GM21576 (cell line): ENCODE data around the gene SERPINB6.
"Not testable (repeated sequence)": the region's sequence is repeated elsewhere in the genome, so short reads cannot be mapped to it uniquely, and the experiment has no call there.

Experiments
- ATAC-seq: cut with Tn5 transposase; IDR thresholded peaks from one replicate; pipeline ENCODE4 v1.9.1; 2021; ENCODE audit warnings: mild to moderate bottlenecking, moderate library complexity; ENCODE audit not compliant: unreplicated experiment

Gene SERPINB6

GRCh38 chr6:2971420-2972218 lies at the start of gene SERPINB6:
Gene SERPINB6, minus strand, starts transcription at chr6:2971567. Its CDS starts 12,235 bp downstream, at chr6:2959332.
- no peak for ATAC-seq

DNA sequence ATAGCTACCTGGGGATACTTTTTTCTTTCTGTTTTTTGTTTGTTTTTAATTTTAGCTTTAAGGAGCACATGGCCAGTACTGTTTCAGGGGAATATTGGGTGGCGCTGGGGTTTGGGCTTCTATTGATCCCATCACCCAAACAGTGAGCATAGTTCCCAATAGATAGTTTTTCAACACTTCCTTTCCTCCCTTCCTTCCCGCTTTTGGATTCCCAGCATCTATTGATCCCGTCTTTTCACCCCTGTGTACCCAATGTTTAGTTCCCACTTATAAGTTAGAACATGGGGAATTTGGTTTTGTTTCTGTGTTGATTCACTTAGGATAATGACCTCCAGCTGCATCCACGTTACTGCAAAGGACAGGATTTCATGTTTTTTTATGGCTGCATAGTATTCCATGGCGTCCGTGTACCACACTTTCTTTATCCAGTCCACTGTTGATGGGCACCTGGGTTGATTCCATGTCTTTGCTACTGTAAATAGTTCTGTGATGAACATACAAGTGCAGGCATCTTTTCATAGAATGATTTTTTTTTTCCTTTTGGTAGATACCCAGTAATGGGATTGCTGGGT lies 48.5 kb upstream of the SERPINB6 start:
- ATAC-seq, result no peak

DNA sequence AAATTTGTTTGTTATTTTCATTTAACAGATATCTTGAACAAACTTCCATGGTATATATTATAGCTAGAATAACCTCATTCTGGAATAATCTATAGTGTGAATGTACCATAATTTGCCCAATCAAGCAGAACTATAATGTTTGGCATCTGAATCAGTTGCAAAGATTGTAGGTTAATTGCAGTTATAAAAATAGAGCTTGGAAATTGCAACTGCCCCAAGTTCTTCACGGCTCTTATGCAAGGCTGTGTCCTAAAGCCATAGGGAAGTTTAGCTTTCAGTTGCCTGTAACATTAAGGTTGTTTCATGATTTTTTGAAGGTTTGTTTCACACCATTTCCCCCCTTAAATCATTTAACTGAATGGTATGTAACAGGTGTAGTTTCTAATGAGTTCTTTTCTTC lies 47.7 kb upstream of the SERPINB6 start:
- ATAC-seq, result no peak

DNA sequence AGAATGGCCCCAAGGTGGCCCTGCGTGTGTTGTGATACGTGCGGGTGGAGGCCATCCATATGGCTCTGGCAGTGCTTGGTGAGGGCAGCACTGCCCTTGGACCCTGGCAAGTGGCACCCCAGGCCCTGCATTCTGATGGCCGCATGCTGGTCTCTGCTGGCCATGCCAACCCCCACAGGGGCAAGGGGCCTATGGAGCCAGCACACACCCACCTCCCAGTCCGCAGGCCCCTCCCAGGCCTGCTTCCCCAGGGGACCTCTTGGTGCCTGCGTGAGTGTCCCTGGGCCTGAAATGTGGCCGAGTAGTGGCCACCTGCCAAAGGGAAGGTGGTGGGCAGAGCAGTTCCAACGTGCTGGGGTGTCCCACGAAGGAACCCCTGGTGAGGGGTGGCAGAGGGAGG lies 45.9 kb upstream of the SERPINB6 start:
- no peak for ATAC-seq

DNA sequence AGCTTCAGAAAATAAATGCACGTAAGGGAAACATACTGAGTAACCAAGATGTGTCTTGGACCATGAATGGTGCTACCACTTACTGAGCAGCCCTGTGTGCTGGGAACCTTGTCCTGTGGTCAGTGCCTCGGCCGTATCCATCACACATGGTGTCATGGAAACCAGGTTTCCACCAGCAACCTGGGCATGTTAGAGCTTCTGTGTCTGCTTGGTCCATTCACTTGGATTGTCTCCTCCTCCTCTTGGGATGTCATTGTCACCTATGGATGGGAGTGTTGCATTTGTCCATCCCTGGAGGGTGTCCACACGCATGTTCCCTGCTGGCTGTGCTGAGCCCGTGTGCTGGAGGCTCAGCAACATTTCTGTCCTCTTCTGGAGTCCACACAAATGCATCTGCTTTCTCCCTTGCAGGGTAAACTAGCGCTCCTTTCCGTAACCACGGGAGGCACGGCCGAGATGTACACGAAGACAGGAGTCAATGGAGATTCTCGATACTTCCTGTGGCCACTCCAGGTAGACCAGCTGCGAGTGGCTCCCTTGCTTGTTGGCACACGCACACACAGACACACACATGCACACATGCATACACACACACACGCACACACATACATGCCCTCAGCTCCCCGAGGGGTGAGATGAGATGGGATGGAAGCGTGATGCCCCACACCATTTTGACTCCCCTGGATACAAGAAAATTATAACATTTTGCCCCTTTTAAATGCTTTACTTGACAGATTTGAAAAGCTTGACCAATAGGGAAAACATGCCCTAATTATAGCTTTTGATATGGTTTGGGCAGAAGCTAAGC lies 45.3 kb upstream of the SERPINB6 start:
- ATAC-seq, result no peak

DNA sequence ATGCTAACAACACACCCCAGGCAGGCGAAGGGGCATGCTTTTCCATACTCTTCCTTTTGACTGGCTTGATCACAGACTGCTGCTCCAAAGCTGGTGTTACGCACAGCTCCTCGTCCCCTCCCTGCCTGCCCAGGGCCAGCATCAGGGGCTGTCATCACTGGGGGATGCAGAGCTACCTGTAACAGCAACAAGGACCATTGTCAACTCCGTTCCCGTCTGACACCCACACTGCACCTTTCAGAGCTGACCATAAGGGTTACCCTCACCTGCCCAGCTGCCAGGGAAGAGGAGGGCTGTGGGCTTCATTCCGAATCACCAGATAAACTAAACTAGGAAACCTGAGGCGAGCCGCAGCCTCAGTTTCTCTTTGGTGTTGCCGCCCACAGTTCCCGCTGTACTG lies 43.8 kb upstream of the SERPINB6 start:
- ATAC-seq, result no peak

DNA sequence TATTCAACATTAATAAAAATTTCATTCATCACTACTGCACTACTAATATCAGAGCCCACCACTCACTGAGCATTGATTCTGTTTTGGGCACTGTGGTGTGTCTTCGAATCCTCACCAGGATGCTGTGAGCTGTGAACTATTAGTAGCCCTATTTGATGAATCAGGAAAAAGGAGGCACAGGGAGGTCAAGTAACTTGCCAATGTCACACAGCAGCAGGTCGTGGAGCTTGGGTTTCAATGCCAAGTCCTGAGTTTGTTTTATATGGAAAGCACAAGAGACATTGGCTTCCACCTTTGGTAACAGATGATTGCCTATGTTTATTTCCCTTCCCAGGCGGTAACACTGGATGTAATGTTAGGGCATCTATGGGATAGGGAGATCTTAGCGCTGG lies 43.3 kb upstream of the SERPINB6 start:
- ATAC-seq, result no peak

DNA sequence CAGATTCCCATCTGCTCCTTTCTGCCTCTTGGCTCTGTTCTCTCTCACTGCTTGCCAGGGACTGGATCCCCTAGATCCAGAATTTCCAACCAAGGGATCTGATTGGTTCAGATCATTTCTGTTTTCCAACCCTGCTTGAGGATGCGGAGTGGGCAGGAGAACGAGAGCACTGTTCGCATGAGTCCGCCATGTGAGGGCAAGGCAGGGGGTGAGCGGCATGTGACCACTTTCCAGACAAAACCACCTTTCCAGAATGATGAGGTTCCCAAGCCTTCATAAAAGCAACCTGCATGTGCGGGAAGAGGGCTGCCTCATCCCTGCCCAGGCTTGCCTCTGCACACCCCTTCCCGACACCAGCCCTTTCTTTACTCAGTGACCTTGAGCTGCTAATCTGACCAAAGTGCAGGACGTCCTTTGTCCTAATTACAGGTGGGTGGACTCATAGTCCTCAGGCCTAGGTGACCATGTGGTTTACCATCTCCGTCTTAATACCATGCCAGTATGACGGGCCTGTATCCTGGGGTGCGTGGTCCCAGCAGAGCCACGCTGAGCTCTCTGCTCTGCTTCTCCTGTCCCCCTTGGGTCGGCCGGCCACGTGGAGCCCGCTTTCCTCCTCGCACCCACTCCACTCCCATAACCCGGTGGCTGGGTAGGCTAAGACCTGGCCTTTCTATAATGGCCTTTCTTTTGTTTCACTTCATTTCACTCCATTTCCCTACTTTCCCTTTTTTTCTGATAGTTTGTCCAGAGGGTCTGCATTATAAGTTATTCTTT lies 42.7 kb upstream of the SERPINB6 start:
- no peak for ATAC-seq

- no peak for ATAC-seq
These were observed 42.1 kb upstream of the SERPINB6 start for GRCh38 chr6:3013486-3013885.

- no peak for ATAC-seq
These were observed 40.2 kb upstream of the SERPINB6 start for GRCh38 chr6:3011592-3011991.

- no peak for ATAC-seq
These were observed 39.8 kb upstream of the SERPINB6 start for GRCh38 chr6:3011158-3011557.

GRCh38 chr6:3009930-3010329 lies 38.6 kb upstream of the SERPINB6 start:
- ATAC-seq, result no peak

GRCh38 chr6:3008712-3009265 lies 37.4 kb upstream of the SERPINB6 start:
- not testable (repeated sequence) for ATAC-seq

DNA sequence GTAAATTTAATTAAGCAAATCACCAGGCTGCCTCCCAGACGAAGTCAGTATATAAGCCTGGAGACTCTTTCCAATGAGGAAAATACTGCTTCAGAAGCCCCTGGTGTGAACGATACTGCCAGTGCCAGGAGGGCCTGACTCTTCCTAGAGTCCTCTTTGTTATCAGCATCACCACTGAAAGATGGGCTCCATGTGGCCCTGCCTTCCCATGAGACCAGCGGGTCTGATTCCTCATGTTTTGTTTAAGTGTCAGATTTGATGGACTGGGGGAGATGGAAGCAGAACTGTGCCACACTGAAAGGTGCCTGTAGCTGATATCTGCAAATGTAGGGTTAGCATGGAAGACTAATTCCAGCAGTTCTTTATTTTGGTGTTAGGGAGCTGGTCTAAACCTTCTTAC lies 36.2 kb upstream of the SERPINB6 start:
- no peak for ATAC-seq

DNA sequence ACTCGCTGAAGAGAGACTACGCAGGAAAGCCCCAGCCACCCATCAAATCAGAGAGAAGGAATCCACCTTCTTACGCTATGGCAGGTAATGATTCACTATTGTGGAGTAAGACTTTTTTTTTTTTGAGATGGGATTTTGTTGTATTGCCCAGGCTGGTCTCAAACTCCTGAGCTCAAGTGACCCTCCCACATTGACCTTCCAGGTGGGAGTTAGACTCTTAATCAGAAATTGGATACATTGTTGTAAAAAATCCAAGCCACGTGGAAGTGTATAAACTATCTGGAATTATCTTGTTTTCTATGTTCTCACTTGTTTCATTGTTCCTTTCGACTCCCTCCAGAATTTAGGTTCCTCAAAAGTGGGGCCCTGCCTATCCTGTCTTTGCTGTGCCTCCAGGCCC lies 35.1 kb upstream of the SERPINB6 start:
- no peak for ATAC-seq

GRCh38 chr6:3005874-3006273 lies 34.5 kb upstream of the SERPINB6 start:
- ATAC-seq, result no peak

DNA sequence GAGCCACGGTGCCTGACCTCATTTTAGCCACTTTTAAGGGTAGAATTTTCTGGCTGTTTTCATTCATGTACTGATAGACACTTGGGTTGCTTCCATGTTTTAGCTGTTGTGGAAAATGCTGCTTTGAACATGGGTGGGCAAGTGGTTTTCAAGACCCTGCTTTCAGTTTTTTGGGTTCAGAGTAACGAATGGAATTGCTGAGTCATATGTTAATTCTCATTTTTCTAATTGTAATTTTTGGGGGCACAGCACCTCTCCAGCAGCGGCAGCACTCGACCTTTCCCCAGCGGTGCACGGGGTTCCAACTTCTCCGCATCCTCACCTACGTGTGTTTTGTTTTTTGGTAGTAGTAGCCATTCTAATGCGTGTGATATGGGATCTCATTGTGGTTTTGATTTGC lies 33.7 kb upstream of the SERPINB6 start:
- no peak for ATAC-seq

GRCh38 chr6:3003226-3003625 lies 31.9 kb upstream of the SERPINB6 start:
- not testable (repeated sequence) for ATAC-seq

- ATAC-seq, result peak; percentile 32
These were observed 30.5 kb upstream of the SERPINB6 start for GRCh38 chr6:3001773-3002293.

DNA sequence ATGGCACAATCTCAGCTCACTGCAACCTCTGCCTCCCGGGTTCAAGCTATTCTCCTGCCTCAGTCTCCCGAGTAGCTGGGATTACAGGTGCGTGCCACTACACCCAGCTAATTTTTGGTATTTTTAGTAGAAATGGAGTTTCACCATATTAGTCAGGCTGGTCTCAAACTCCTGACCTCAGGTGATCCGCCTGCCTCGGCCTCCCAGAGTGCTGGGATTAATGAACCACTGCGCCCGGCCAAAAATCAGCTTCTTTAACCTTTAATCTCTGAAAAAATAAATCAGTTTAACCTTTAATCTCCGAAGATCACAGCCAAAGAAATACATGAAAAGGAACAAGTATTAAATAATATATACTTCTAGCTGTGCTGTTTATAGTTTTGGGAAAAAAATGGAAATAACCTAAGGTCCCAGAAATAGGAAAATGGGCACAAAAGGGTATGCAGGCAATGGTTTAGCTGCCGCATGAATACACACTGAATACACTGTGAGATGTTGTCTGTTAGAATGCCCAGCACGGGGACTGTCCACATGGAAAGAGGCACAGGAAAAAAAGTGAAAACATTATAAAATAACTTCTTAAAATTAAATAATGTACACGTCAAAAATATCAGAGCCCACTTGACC lies 29.9 kb upstream of the SERPINB6 start:
- ATAC-seq, result no peak
